PFSK-1 (cell line): Measurements from ENCODE around the gene BAIAP3.

Experiments
- FOXP2 ChIP-seq: optimal IDR thresholded peaks from 2 replicates; pipeline ENCODE3; 2011; ENCODE audit warnings: borderline replicate concordance, control low read depth, inconsistent platforms; ENCODE audit not compliant: insufficient read depth; ENCODE audit errors: extremely low read length, extremely low read depth
- POLR2AphosphoS5 ChIP-seq: IDR thresholded peaks from 2 replicates; pipeline ENCODE4 v1.6.1; 2012; ENCODE audit warnings: low read depth, mild to moderate bottlenecking, control low read depth, low read length, moderate library complexity
- REST ChIP-seq, 2 experiments: IDR thresholded peaks; 2 replicates each; pipeline versions ENCODE4 v1.6.1 to v1.8.0; 2011 to 2012; ENCODE audit warnings: low read depth in 2 of 2, low read length in 2 of 2, control low read depth in 1 of 2, inconsistent platforms in 1 of 2, mild to moderate bottlenecking in 1 of 2, moderate library complexity in 1 of 2; ENCODE audit not compliant: insufficient read depth in 1 of 2
- SIN3A ChIP-seq: IDR thresholded peaks from 2 replicates; pipeline ENCODE4 v1.6.1; 2012; ENCODE audit warnings: mild to moderate bottlenecking, low read length, moderate library complexity, borderline replicate concordance; ENCODE audit not compliant: insufficient read depth
- TAF1 ChIP-seq: IDR thresholded peaks from 2 replicates; pipeline ENCODE4 v1.6.1; 2012; ENCODE audit warnings: low read length, control low read depth, borderline replicate concordance; ENCODE audit not compliant: insufficient read depth

BAIAP3 gene

GRCh38 chr16:1330931-1331711 lies 2.3 kb upstream of the BAIAP3 start:
- no peak for TF ChIP-seq SIN3A
- no peak for TF ChIP-seq REST (IDR thresholded peaks at IDR 0.05; ENCODE audit: insufficient read depth in 1 of 2, low read depth in 2 of 2, low read length in 2 of 2)
- TF ChIP-seq FOXP2 = no peak
- no peak for TF ChIP-seq POLR2AphosphoS5
- TF ChIP-seq TAF1 = no peak

DNA sequence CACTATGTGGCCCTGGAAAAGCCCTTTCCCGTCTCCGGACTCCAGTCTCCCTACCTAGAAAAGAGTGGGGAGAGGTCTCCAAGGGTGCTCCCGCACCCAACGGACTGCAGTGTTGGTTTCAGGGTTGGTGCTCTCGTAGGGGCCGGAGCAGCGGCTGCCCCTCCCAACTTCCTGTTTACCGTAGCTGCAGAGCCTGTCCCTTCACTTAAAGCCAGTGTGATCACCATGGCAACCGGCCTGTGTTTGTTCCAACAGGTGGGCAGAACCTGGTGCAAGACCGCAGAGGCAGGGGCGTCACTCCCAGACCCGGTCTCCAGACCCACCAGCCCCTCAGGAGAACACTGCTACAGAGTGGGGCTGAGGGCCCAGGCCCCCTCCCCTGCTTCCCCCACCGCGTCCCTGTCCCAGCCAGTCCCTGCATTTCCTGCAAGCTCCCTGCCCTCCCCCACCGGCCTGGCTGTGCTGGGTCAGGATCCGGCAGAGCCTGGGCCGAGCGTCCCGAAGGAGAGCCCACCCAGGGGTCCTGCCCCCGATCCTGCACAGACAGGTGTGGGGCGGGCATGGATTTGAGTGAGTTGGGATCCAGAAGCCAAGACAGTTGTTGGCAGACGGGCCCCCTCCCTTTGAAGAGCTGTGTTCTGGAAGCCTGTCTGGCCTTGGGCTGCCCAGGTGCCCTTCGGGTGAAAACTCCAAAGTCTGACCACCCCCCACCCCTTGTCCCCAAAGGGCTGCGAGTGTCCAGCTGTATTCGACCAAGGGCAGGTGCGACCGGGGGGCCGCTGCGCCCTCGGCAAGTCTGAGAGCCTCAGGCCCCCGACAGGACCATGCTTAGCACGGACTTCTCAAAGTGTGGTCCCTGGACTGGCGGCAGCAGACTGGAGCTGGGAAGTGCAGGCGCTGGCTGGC lies 1.5 kb upstream of the BAIAP3 start:
- TF ChIP-seq TAF1 = no peak
- TF ChIP-seq FOXP2 = peak; percentile 95
- no peak for TF ChIP-seq SIN3A
- no peak for TF ChIP-seq POLR2AphosphoS5
- no peak for TF ChIP-seq REST (IDR thresholded peaks at IDR 0.05; ENCODE audit: insufficient read depth in 1 of 2, low read depth in 2 of 2, low read length in 2 of 2)

GRCh38 chr16:1332618-1333148 lies 762 bp upstream of the BAIAP3 start:
- TF ChIP-seq POLR2AphosphoS5 (no peak), REST (IDR thresholded peaks at IDR 0.05; ENCODE audit: insufficient read depth in 1 of 2, low read depth in 2 of 2, low read length in 2 of 2) (no peak), FOXP2 (no peak), TAF1 (no peak), SIN3A (no peak)

DNA sequence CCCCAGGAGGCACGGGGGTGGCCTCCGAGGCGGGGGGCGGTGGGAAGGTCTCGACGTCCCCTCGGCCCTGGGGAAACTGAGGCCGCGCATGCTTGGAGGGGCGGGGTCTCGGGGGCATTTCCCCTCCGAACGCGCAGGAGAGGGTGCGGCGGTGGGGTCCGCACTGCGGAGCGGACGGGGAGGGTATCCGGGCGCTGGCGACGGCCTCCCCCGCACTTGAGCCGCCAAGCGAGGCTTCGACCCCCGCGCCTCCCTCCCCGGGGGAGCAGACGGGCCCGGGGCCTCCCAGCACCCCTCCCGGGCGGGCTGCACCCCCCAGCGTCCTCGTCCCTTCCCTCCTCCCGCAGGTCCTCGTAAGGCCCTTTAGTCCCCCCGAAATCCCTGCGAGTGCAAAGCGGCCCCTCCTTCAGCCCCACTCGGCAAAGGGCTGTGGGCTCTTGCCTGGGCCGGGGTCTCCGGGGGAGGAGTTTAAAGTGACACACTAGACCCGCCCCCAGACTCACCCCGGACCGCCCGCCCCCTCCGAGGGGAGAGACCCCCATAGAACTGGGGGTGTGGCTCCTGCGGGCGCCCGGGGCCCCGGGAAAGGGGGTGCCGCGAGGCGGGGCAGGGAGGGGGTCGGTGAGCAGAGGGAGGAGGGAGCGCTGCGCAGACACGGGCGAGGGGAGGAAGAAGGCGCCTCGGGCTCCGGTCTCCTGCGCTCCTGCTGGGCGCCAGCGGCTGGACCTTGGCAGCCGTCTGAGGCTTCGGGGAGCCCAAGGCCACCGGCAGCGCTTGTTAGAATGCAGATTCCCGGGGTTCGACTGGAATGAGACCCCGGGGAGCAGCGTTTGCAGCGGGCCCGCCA lies 632 bp downstream of the BAIAP3 start:
- TF ChIP-seq SIN3A (no peak), FOXP2 (no peak), POLR2AphosphoS5 (no peak), REST (IDR thresholded peaks at IDR 0.05; ENCODE audit: insufficient read depth in 1 of 2, low read depth in 2 of 2, low read length in 2 of 2) (no peak), TAF1 (no peak)
